Measurements from ENCODE around the gene SNAP25. TPM values are rescaled to one million over a fixed set of nuclear protein-coding genes. Genes with fewer than 3 reads are reported as not detected.

Gene SNAP25
- total RNA-seq, 1 experiment from 2014 or later, result not detected

- Histone ChIP-seq H4K20me1 (ENCODE audit: low read length) (no peaks in the 10 kb centered on the region), H3K79me2 (ENCODE audit: low read length) (no peaks in the 10 kb centered on the region), H3K9me3 (ENCODE audit: low read length) (no peaks in the 10 kb centered on the region), H3K4me2 (ENCODE audit: low read length) (no peak overlapping the region), H3K27ac (ENCODE audit: low read length) (no peak overlapping the region), H2AFZ (ENCODE audit: low read length) (no peak overlapping the region), H3K9me2 (replicated peaks; ENCODE audit: low read length) (no peaks in the 10 kb centered on the region), H3K27me3 (ENCODE audit: low read length) (peaks cover 48% of the 10 kb centered on the region), H3F3A (ENCODE audit: low read length, unreplicated experiment) (no peaks in the 10 kb centered on the region), H3K4me1 (ENCODE audit: insufficient read depth, low read length) (no peaks in the 10 kb centered on the region), H3K9ac (ENCODE audit: low read length) (no peak overlapping the region), H3K36me3 (ENCODE audit: low read depth, low read length) (no peaks in the 10 kb centered on the region), H3K4me3 (ENCODE audit: low read length) (no peak overlapping the region)
- no peak for DNase-seq
- TF ChIP-seq EZH2 (IDR thresholded peaks at IDR 0.05; ENCODE audit: low read length, unreplicated experiment), result no peak
- ATAC-seq, result no peak
- ChIA-PET POLR2A (ENCODE audit: unreplicated experiment) (no interaction called here), CTCF (no interaction called here)
- intact Hi-C loops (cut with micrococcal nuclease), result no loop called here
- BruUV-seq (replicated peaks), result no TSS peak
Measured at GRCh38 chr20:10178091-10178490, 40.5 kb upstream of the SNAP25 start.

- Histone ChIP-seq H3F3A (ENCODE audit: low read length, unreplicated experiment) (no peaks in the 10 kb centered on the region), H3K4me3 (ENCODE audit: low read length) (no peak overlapping the region), H3K79me2 (ENCODE audit: low read length) (no peaks in the 10 kb centered on the region), H2AFZ (ENCODE audit: low read length) (no peak overlapping the region), H3K27me3 (ENCODE audit: low read length) (peaks cover 41% of the 10 kb centered on the region), H3K4me1 (ENCODE audit: insufficient read depth, low read length) (no peaks in the 10 kb centered on the region), H3K9me2 (replicated peaks; ENCODE audit: low read length) (no peaks in the 10 kb centered on the region), H3K36me3 (ENCODE audit: low read depth, low read length) (no peaks in the 10 kb centered on the region), H3K4me2 (ENCODE audit: low read length) (no peak overlapping the region), H3K9me3 (ENCODE audit: low read length) (no peaks in the 10 kb centered on the region), H4K20me1 (ENCODE audit: low read length) (no peaks in the 10 kb centered on the region), H3K9ac (ENCODE audit: low read length) (no peak overlapping the region), H3K27ac (ENCODE audit: low read length) (no peak overlapping the region)
- CTCF ChIA-PET, result no interaction called here
- POLR2A ChIA-PET (ENCODE audit: unreplicated experiment), result no interaction called here
- intact Hi-C loops (cut with micrococcal nuclease), result no loop called here
- no TSS peak for BruUV-seq (replicated peaks)
- ATAC-seq (no peak), DNase-seq (no peak)
- TF ChIP-seq EZH2phosphoT487 (IDR thresholded peaks at IDR 0.05; ENCODE audit: borderline replicate concordance, low read length) (no peak), EZH2 (IDR thresholded peaks at IDR 0.05; ENCODE audit: low read length, unreplicated experiment) (no peak)
- TF ChIP-seq, protein P1, sequence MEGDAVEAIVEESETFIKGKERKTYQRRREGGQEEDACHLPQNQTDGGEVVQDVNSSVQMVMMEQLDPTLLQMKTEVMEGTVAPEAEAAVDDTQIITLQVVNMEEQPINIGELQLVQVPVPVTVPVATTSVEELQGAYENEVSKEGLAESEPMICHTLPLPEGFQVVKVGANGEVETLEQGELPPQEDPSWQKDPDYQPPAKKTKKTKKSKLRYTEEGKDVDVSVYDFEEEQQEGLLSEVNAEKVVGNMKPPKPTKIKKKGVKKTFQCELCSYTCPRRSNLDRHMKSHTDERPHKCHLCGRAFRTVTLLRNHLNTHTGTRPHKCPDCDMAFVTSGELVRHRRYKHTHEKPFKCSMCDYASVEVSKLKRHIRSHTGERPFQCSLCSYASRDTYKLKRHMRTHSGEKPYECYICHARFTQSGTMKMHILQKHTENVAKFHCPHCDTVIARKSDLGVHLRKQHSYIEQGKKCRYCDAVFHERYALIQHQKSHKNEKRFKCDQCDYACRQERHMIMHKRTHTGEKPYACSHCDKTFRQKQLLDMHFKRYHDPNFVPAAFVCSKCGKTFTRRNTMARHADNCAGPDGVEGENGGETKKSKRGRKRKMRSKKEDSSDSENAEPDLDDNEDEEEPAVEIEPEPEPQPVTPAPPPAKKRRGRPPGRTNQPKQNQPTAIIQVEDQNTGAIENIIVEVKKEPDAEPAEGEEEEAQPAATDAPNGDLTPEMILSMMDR (conservative IDR thresholded peaks at IDR 0.05; ENCODE audit: low read depth, low read length), result no peak
Measured at GRCh38 chr20:10178727-10179313, 39.8 kb upstream of the SNAP25 start.

DNA sequence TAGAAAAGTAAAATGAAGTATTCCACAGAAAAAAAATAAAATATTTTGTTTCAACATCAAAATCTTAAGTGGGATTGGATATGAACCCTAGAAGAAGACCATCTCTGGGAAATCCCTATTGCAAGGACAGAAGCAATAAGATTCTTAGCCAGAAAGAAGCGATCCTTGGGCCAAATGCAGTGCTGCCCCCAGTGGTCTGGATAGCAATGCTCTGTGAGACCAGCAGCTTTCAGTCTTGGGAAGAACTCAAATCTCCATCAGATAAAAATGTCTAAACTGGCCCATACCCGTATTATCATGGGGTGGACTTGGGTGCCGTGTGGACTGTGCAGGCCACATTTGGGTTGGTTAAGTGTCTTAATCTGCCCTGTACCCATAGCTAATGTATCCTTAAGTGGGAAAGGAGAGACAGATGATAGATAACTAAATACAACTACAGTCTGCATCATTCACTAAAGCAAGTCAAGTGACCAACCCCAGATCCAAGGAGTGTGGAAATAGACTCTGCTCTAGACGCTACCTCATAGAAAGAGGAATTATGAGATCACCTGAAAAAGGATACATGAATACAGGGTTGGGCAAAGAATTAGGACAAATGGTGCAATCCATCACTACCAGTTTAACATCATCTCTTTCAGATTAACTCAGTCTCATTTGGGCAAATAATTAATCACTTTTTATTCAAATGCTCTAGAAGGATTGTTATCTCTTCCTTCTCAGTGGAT lies 38.9 kb upstream of the SNAP25 start:
- Histone ChIP-seq H2AFZ (ENCODE audit: low read length) (no peak overlapping the region), H4K20me1 (ENCODE audit: low read length) (no peaks in the 10 kb centered on the region), H3K4me3 (ENCODE audit: low read length) (no peak overlapping the region), H3K9me3 (ENCODE audit: low read length) (no peaks in the 10 kb centered on the region), H3K9ac (ENCODE audit: low read length) (no peak overlapping the region), H3K4me2 (ENCODE audit: low read length) (no peak overlapping the region), H3K36me3 (ENCODE audit: low read depth, low read length) (no peaks in the 10 kb centered on the region), H3K27ac (ENCODE audit: low read length) (no peak overlapping the region), H3F3A (ENCODE audit: low read length, unreplicated experiment) (no peaks in the 10 kb centered on the region), H3K79me2 (ENCODE audit: low read length) (no peaks in the 10 kb centered on the region), H3K27me3 (ENCODE audit: low read length) (peaks cover 33% of the 10 kb centered on the region), H3K4me1 (ENCODE audit: insufficient read depth, low read length) (no peaks in the 10 kb centered on the region), H3K9me2 (replicated peaks; ENCODE audit: low read length) (no peaks in the 10 kb centered on the region)
- CTCF ChIA-PET, result no interaction called here
- POLR2A ChIA-PET (ENCODE audit: unreplicated experiment), result no interaction called here
- peak; percentile 44 for DNase-seq
- TF ChIP-seq, protein P1 (conservative IDR thresholded peaks at IDR 0.05; ENCODE audit: low read depth, low read length), result peak; percentile 79
- TF ChIP-seq EZH2phosphoT487 (IDR thresholded peaks at IDR 0.05; ENCODE audit: borderline replicate concordance, low read length), result no peak
- 0 out of 2 replicates have a peak, but pooled peaks have one; percentile 37 for ATAC-seq
- BruUV-seq (replicated peaks), result no TSS peak
- intact Hi-C loops (cut with micrococcal nuclease), result no loop called here
